GM12891 (cell line): ENCODE data around the gene ADRA2B.
"Not testable (repeated sequence)": the region's sequence is repeated elsewhere in the genome, so short reads cannot be mapped to it uniquely, and the experiment has no call there.

ENCODE experiments used
- DNase-seq: peaks from one replicate; pipeline ENCODE4 v3.0.0; 2011; ENCODE audit warnings: low spot score; ENCODE audit not compliant: insufficient read length
- FAIRE-seq: peaks from 2 replicates; lab custom pipeline; 2011; peaks lifted over from hg19 to GRCh38; lab: Jason Lieb, UNC
- PAX5 ChIP-seq: IDR thresholded peaks from 2 replicates; pipeline ENCODE4 v1.6.1; 2011; ENCODE audit warnings: low read length, moderate library complexity, mild to moderate bottlenecking; ENCODE audit not compliant: insufficient read depth, severe bottlenecking
- POLR2A ChIP-seq: IDR thresholded peaks from 2 replicates; pipeline ENCODE4 v1.6.1; 2011; ENCODE audit warnings: low read depth, low read length, control low read depth
- POLR2AphosphoS5 ChIP-seq: IDR thresholded peaks from 2 replicates; pipeline ENCODE4 v1.6.1; 2011; ENCODE audit warnings: low read depth, low read length, control low read depth
- POU2F2 ChIP-seq: IDR thresholded peaks from 2 replicates; pipeline ENCODE4 v1.6.1; 2011; ENCODE audit warnings: low read depth, mild to moderate bottlenecking, control low read depth, low read length, moderate library complexity
- SPI1 ChIP-seq: IDR thresholded peaks from 2 replicates; pipeline ENCODE4 v1.6.1; 2011; ENCODE audit warnings: low read depth, low read length, control low read depth
- TAF1 ChIP-seq: IDR thresholded peaks from 2 replicates; pipeline ENCODE4 v1.6.1; 2011; ENCODE audit warnings: low read depth, low read length, control low read depth

The ADRA2B gene

GRCh38 chr2:96082211-96083063, 33.9 kb downstream of the ADRA2B start:
- TF ChIP-seq PAX5 (no peak), POLR2AphosphoS5 (no peak), SPI1 (no peak), POU2F2 (no peak), TAF1 (no peak), POLR2A (no peak)
- no peak for FAIRE-seq
- no peak for DNase-seq

- DNase-seq (no peak), FAIRE-seq (no peak)
- no peak for TF ChIP-seq POLR2A
- no peak for TF ChIP-seq POLR2AphosphoS5
- TF ChIP-seq PAX5, result no peak
- no peak for TF ChIP-seq POU2F2
- no peak for TF ChIP-seq SPI1
- TF ChIP-seq TAF1, result no peak
Measured at GRCh38 chr2:96081042-96081441, 35.3 kb downstream of the ADRA2B start.

GRCh38 chr2:96075199-96075771, 41.1 kb downstream of the ADRA2B start:
- no peak for TF ChIP-seq POLR2A
- TF ChIP-seq POLR2AphosphoS5, result no peak
- no peak for TF ChIP-seq TAF1
- TF ChIP-seq SPI1, result no peak
- no peak for TF ChIP-seq POU2F2
- TF ChIP-seq PAX5, result no peak
- FAIRE-seq (no peak), DNase-seq (no peak)

- FAIRE-seq (no peak), DNase-seq (no peak)
- no peak for TF ChIP-seq POLR2AphosphoS5
- TF ChIP-seq SPI1, result no peak
- TF ChIP-seq POU2F2, result no peak
- no peak for TF ChIP-seq POLR2A
- TF ChIP-seq TAF1, result no peak
- no peak for TF ChIP-seq PAX5
Measured at GRCh38 chr2:96074156-96074555, 42.2 kb downstream of the ADRA2B start.

- DNase-seq (no peak), FAIRE-seq (no peak)
- TF ChIP-seq SPI1 (no peak), TAF1 (no peak), POU2F2 (no peak), POLR2A (no peak), POLR2AphosphoS5 (no peak), PAX5 (no peak)
Measured at GRCh38 chr2:96073170-96073775, 43.1 kb downstream of the ADRA2B start.

- FAIRE-seq (no peak), DNase-seq (no peak)
- TF ChIP-seq TAF1 (no peak), SPI1 (no peak), PAX5 (no peak), POLR2A (no peak), POU2F2 (no peak), POLR2AphosphoS5 (no peak)
Measured at GRCh38 chr2:96072746-96073145, 43.6 kb downstream of the ADRA2B start.

GRCh38 chr2:96071977-96072491, 44.3 kb downstream of the ADRA2B start:
- not testable (repeated sequence) for FAIRE-seq, DNase-seq

- FAIRE-seq, result not testable (repeated sequence)
Measured at GRCh38 chr2:96071087-96071976, 45.0 kb downstream of the ADRA2B start.

GRCh38 chr2:96070351-96070750, 46.0 kb downstream of the ADRA2B start:
- not testable (repeated sequence) for DNase-seq, FAIRE-seq

More at GRCh38 chr2:96071087-96071976, 45.0 kb downstream of the ADRA2B start:
- DNase-seq, result not testable (repeated sequence)

- not testable (repeated sequence) for DNase-seq, FAIRE-seq
Measured at GRCh38 chr2:96069878-96070277, 46.5 kb downstream of the ADRA2B start.

- not testable (repeated sequence) for FAIRE-seq, DNase-seq
Measured at GRCh38 chr2:96067902-96068581, 48.3 kb downstream of the ADRA2B start.

- not testable (repeated sequence) for DNase-seq, FAIRE-seq
Measured at GRCh38 chr2:96067098-96067660, 49.2 kb downstream of the ADRA2B start.

GRCh38 chr2:96066511-96066910, 49.9 kb downstream of the ADRA2B start:
- FAIRE-seq, DNase-seq: not testable (repeated sequence)
